ENCODE results near the gene ANKK1.

- TF ChIP-seq CTCF (IDR thresholded peaks at IDR 0.05) (no peak), POLR2A (IDR thresholded peaks at IDR 0.05) (no peak)
These were observed 21.7 kb upstream of the ANKK1 start for GRCh38 chr11:113365895-113366294.

Data from Peyer's patch (tissue), 4 donors.